Measurements from ENCODE around the gene SNAP23. TPM values are rescaled to one million over a fixed set of nuclear protein-coding genes. Genes with fewer than 3 reads are reported as not detected.

SNAP23 gene
- total RNA-seq, 2 experiments from 2014 or later: 45.5 to 77.5 TPM

DNA sequence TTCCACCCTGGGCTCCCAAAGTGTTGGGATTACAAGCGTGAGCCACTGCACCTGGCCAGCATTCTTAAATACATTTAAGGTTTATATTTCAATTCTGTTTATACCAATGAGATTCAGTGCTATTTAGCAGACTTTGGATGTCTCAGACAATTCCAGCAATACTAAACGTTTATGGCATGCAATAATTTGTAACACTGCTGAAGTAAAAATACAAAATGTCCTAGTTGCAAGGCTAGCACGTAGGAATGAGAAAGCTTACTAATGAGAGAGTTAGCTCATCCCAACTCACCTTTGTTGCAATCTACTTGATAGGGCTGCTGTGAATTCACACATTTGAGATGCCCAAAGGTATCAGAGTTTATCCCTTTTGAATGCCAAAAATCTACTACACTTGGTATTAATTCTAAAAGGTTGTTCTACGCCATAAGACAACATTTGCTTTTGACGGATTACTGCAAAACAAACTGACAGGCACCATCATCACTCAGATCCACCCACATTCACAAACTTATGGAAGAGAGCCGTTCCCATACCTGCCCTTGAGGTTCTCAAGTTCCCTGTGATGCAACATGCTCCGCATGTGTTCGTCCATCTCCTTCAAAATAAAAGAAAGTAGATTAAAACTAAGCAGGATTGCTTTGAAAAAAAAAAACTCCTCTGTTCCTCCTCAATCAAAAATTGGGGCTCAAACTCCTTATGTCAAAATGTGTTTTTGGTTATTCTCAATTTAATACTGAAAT, 29.7 kb upstream of the SNAP23 start:
- CTCF ChIA-PET: interaction anchor here (0.9 kb wide), 1 partner anchor 8 kb away, joined by 3 read pairs; no protein-coding TSS in a partner anchor
- Mint-ChIP-seq H3K4me1 (peaks cover 7% of the 10 kb centered on the region), H3K36me3 (ENCODE audit: low read depth) (peaks cover 21% of the 10 kb centered on the region)

DNA sequence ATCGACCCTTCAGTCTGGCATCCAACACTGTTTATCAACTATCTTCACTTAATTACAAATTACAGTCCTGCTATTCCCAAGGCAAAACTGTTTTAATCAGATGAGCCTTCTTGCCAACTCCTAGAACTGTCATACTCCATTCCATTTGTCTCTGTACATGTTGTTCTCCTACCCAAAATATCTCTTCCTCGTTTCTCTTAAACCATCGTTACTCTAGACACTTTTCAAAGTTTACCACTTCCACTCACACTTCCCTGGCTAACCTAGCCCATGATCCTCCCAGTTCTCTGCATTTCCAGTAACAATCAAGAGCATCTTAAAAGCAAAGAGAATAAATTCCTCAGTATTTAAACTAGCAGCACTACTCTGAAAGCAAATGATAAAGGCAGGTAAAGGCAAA, 24.4 kb upstream of the SNAP23 start:
- Mint-ChIP-seq H3K9me3 (ENCODE audit: low read depth) (no peaks in the 10 kb centered on the region), H3K27ac (no peak overlapping the region), H3K4me1 (peaks cover 4% of the 10 kb centered on the region), H3K4me3 (no peak overlapping the region), H3K27me3 (no peaks in the 10 kb centered on the region), H3K36me3 (ENCODE audit: low read depth) (peaks cover 10% of the 10 kb centered on the region)
- ChIA-PET POLR2A (no interaction called here), CTCF (interaction anchor here (1.2 to 1.4 kb wide), 4 partner anchors 12 to 86 kb away, joined by 3 to 5 read pairs (median 3); partner anchors contain the start of gene ZNF106)
- intact Hi-C loops (cut with DNase I, micrococcal nuclease): loop anchor here (5.0 to 10.0 kb wide), 3 partner anchors 196 to 386 kb away; partner anchors contain the start of genes GANC (in 2 of the 2) and TMEM87A (in 2 of the 2)
- DNase-seq: no peak
- ATAC-seq: no peak

More for the DNA sequence above, 29.7 kb upstream of the SNAP23 start:
- no peaks in the 10 kb centered on the region for H3K9me3 Mint-ChIP-seq (ENCODE audit: low read depth)
- no peak for DNase-seq
- H3K4me3 Mint-ChIP-seq: no peak overlapping the region
- ATAC-seq: no peak
- H3K27me3 Mint-ChIP-seq: no peaks in the 10 kb centered on the region
- intact Hi-C loops (cut with DNase I, micrococcal nuclease): no loop called here
- H3K27ac Mint-ChIP-seq: no peak overlapping the region
- POLR2A ChIA-PET: no interaction called here

DNA sequence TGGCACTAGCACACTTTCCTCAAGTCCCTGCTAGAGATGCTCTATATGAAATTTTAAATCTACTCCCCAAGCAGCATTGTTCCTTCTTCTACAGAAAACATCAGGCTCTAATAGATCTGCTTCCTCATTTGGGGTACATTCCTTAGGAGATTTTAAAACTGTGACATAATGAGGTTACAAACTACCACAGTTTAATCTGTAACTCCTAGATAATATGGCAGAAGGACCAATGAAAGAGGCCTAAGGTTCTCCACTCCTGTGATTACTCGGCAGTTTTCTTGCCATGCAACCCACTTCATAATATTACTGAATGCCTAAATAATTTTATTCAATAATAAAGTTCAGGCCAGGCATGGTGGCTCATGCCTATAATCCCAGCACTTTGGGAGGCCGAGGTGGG, 20.6 kb upstream of the SNAP23 start:
- CTCF ChIA-PET: interaction anchor here (0.6 to 1.0 kb wide), 4 partner anchors 13 to 1190 kb away, joined by 3 to 4 read pairs (median 3); no protein-coding TSS in a partner anchor
- DNase-seq (no peak), ATAC-seq (no peak)
- Mint-ChIP-seq H3K4me3 (no peak overlapping the region), H3K9me3 (ENCODE audit: low read depth) (no peaks in the 10 kb centered on the region), H3K4me1 (peaks cover 10% of the 10 kb centered on the region), H3K27me3 (no peaks in the 10 kb centered on the region), H3K36me3 (ENCODE audit: low read depth) (peaks cover 6% of the 10 kb centered on the region), H3K27ac (no peak overlapping the region)
- POLR2A ChIA-PET: no interaction called here
- intact Hi-C loops (cut with DNase I, micrococcal nuclease): loop anchor here (5.0 to 10.0 kb wide), 3 partner anchors 200 to 390 kb away; partner anchors contain the start of genes GANC (in 2 of the 2) and TMEM87A (in 2 of the 2)

DNA sequence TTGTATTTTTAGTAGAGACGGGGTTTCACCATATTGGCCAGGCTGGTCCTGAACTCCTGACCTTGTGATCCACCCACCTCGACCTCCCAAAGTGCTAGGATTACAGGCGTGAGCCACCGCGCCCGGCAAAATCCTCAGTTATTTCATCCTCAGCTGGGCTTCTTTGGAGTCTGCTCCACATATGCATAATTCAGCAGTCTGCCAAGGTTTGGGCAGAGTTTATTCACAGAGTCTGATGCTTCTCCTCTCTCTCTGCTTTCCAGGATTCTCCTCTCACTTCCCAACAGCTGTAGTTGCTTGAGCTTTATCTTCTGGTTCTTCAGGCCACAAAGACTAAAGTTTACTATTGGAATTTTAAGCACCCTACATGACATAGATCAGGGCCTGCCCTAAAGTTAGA, 12.7 kb upstream of the SNAP23 start:
- CTCF ChIA-PET: interaction anchor here (0.6 to 0.8 kb wide), 3 partner anchors 11 to 86 kb away, joined by 3 read pairs; no protein-coding TSS in a partner anchor
- Mint-ChIP-seq H3K27ac (no peak overlapping the region), H3K4me3 (no peak overlapping the region), H3K9me3 (ENCODE audit: low read depth) (peaks cover 2% of the 10 kb centered on the region), H3K4me1 (peaks cover 15% of the 10 kb centered on the region), H3K27me3 (no peaks in the 10 kb centered on the region), H3K36me3 (ENCODE audit: low read depth) (peaks cover 17% of the 10 kb centered on the region)
- ATAC-seq (no peak), DNase-seq (no peak)
- intact Hi-C loops (cut with DNase I, micrococcal nuclease): no loop called here
- POLR2A ChIA-PET: no interaction called here

DNA sequence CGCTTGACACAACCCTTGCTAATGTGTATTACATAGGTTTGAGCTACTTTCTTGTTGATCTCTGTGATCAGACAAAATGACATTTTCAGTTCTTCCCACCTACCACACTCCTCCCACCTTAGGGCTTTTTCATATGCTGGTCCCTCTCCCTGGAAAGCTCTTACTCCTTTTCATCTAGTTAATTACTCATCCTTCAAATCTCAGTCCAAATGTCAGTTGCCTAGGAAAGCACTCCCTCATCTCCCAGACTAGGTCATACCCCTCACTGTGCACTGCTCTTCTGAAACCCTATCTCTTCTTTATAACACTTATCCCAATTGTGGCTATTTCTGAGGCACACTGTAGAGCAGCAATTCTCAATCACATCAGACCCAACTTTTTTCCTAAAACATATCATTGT, 11.8 kb upstream of the SNAP23 start:
- ChIA-PET CTCF (interaction anchor here (1.0 kb wide), 1 partner anchor 7 kb away, joined by 3 read pairs; no protein-coding TSS in a partner anchor), POLR2A (no interaction called here)
- peaks cover 2% of the 10 kb centered on the region for H3K9me3 Mint-ChIP-seq (ENCODE audit: low read depth)
- no peaks in the 10 kb centered on the region for H3K27me3 Mint-ChIP-seq
- intact Hi-C loops (cut with DNase I, micrococcal nuclease): no loop called here
- peaks cover 18% of the 10 kb centered on the region for H3K36me3 Mint-ChIP-seq (ENCODE audit: low read depth)
- H3K27ac Mint-ChIP-seq: no peak overlapping the region
- H3K4me1 Mint-ChIP-seq: peaks cover 20% of the 10 kb centered on the region
- H3K4me3 Mint-ChIP-seq: no peak overlapping the region
- no peak for ATAC-seq
- DNase-seq: no peak

DNA sequence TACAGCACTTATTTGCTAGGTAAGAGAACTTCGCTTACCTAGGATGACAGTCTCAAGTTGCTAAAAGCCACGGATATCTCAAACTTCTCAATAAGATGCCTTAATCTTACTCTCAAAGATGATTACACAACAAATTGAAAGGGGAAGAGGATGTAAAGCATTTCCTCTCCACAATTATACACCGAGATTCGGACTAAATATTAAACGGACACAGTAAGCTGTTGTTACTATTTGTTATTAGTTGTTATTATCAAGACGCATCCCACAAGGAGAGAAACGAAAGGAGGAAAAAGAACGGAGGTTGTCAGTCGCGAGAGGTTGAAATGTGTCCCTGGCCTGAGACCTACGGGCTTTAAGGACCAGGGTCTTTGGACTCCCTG, 5.2 kb upstream of the SNAP23 start:
- intact Hi-C loops (cut with DNase I, micrococcal nuclease): loop anchor here (2.0 to 10.0 kb wide), 7 partner anchors 59 to 1085 kb away; partner anchors contain the start of genes CDAN1 (in 1 of the 2), HAUS2 (in 1 of the 2), LRRC57 (in 1 of the 2) and NDUFAF1 (in 1 of the 2)
- Mint-ChIP-seq H3K9me3 (ENCODE audit: low read depth) (no peaks in the 10 kb centered on the region), H3K27ac (peak overlapping the region; percentile 89), H3K4me3 (peak overlapping the region; percentile 81), H3K36me3 (ENCODE audit: low read depth) (peaks cover 6% of the 10 kb centered on the region), H3K27me3 (no peaks in the 10 kb centered on the region), H3K4me1 (peaks cover 42% of the 10 kb centered on the region)
- DNase-seq (no peak), ATAC-seq (no peak)
- POLR2A ChIA-PET: no interaction called here
- CTCF ChIA-PET: interaction anchor here (0.6 to 1.5 kb wide), 3 partner anchors 57 to 77 kb away, joined by 3 to 4 read pairs (median 3); no protein-coding TSS in a partner anchor

DNA sequence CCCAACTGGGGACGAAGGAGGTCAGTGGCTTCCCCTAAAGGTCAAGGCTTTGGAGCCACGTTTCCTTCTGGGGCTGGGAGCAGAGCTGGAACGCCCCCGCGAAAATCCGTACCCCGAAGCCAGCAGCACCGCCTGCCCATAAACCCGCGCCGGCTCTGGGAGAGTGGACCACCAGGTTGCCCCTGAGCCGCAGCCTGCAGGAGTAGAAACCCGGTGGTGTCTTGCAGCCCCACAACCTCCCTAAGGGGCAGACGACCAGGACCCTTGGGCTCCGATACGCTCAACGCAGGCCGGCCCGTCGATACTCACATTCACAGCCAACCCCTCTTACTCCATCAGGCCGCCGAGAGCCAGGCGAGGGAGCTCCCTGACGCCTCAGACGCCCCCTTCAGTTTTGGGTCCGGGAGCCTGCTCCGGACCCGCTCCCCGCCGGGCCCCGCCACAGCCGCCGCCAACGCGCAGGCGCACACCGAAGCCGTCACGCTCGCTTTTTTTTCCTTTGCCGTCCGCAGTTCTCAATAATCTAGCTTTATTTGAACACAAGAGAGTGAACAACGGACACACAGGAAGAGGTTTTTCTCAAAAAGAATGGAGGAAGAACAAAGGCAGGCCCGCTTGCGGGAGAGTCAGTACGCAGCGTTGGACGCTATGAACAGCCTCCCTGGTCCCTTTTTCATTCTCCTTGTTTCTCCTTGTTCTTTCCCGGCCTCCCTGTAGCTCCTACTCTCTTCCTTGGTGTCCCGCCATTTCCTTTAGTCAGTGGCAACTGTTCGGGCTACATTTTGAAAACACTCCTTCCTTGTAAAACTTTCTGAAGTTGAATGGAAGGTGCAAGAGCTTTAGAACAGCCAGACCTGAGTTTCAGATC, 4.5 kb upstream of the SNAP23 start, which contains the start of gene ZNF106:
ZNF106 (minus strand) TSS at position 471 of the 868 bp plus-strand sequence. CDS start 18,852 bp downstream, outside the sequence.
- CTCF ChIA-PET: interaction anchor here (0.5 to 1.5 kb wide), 6 partner anchors 12 to 158 kb away, joined by 3 to 5 read pairs (median 3); no protein-coding TSS in a partner anchor
- ATAC-seq (peak; percentile 50), DNase-seq (peak; percentile 90)
- H3K27ac Mint-ChIP-seq: peak within 1 kb of the TSS; percentile 89
- H3K4me1 Mint-ChIP-seq: peaks cover 47% of the 10 kb centered on the region
- intact Hi-C loops (cut with DNase I, micrococcal nuclease): loop anchor here (1.0 to 10.0 kb wide), 10 partner anchors 57 to 1086 kb away; partner anchors contain the start of genes HAUS2 (in 2 of the 2), LRRC57 (in 2 of the 2), CDAN1 (in 1 of the 2) and GANC (in 1 of the 2)
- H3K9me3 Mint-ChIP-seq (ENCODE audit: low read depth): no peaks in the 10 kb centered on the region
- peak within 1 kb of the TSS; percentile 81 for H3K4me3 Mint-ChIP-seq
- POLR2A ChIA-PET: interaction anchor here (0.6 to 1.0 kb wide), 3 partner anchors 9 to 360 kb away, joined by 3 to 6 read pairs (median 4); partner anchors contain the start of gene STARD9
- no peaks in the 10 kb centered on the region for H3K27me3 Mint-ChIP-seq
- H3K36me3 Mint-ChIP-seq (ENCODE audit: low read depth): peaks cover 9% of the 10 kb centered on the region

DNA sequence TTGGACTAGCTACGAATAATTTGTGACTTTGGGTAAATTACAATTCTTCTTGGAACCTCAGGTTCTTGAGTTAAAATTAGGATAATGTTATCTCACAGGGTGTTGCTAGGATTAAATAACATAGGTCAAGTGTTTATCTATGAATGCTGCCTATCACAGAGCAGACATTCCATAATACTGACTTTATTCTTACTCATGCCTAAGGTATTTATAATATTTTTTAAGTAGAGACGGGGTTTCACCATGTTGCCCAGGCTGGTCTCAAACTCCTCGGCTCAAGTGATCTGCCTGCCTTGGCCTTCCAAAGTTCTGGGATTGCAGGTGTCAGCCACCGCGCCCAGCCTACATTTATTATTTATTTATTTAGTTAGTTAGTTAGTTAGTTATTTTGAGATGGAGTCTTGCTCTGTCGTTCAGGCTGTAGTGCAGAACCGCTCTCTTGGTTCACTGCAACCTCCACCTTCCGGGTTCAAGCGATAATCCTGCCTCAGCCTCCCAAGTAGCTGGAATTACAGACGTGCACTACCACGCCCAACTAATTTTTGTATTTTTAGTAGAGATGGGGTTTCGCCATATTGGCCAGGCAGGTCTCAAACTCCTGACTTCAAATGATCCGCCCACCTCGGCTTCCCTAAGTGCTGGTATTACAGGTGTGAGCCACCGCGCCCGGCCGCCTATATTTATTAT, 3.8 kb upstream of the SNAP23 start:
- H3K4me1 Mint-ChIP-seq: peaks cover 55% of the 10 kb centered on the region
- ChIA-PET CTCF (interaction anchor here (0.5 to 1.3 kb wide), 4 partner anchors 11 to 157 kb away, joined by 3 to 5 read pairs (median 4); no protein-coding TSS in a partner anchor), POLR2A (interaction anchor here (0.6 to 1.0 kb wide), 2 partner anchors 84 to 361 kb away, joined by 3 to 6 read pairs; partner anchors contain the start of gene STARD9)

DNA sequence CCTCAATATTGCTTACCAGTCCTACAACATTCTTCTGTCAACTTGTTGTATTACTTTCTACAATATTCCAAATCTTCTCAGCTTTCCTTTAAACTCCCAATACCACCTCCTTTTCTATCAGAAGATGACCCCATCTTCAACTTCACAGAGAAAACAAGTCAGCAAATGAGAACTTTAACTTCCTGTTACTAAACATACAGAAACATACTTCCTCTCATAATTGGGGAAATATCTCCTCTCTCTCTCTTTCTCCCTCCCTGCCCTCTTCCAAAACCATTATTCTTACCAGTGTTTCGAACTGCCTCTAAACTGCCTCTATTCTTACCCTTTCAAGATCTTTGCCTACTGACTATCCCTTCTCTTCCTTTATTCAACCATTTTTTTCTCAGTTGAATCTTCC, 1.8 kb upstream of the SNAP23 start:
- peak overlapping the region; percentile 59 for H3K27ac Mint-ChIP-seq
- peaks cover 7% of the 10 kb centered on the region for H3K36me3 Mint-ChIP-seq (ENCODE audit: low read depth)
- no peak for DNase-seq

More for the DNA sequence above, 3.8 kb upstream of the SNAP23 start:
- DNase-seq: no peak
- Mint-ChIP-seq H3K27ac (peak overlapping the region; percentile 89), H3K9me3 (ENCODE audit: low read depth) (no peaks in the 10 kb centered on the region), H3K4me3 (peak overlapping the region; percentile 81), H3K36me3 (ENCODE audit: low read depth) (peaks cover 10% of the 10 kb centered on the region), H3K27me3 (no peaks in the 10 kb centered on the region)
- no peak for ATAC-seq
- intact Hi-C loops (cut with DNase I, micrococcal nuclease): loop anchor here (1.0 to 10.0 kb wide), 10 partner anchors 57 to 1087 kb away; partner anchors contain the start of genes HAUS2 (in 2 of the 2), LRRC57 (in 2 of the 2), CDAN1 (in 1 of the 2) and GANC (in 1 of the 2)

DNA sequence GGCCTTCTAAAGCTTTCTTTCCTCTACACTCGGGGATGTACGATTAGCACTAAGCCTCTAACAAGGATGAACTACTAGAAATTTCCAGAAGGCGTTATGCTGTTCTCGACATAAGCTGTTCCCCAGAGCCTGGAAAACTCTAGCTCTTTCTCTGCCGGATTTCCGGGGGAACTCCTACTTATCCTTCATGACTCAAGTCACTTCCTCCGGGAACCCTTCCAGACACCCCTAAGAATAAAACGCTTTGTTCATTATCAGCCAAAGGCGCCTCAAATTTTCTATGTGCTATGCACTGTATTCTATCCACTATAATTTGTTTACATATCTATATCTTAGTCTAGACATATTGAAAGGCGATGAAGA, 455 bp upstream of the SNAP23 start:
- Mint-ChIP-seq H3K9me3 (ENCODE audit: low read depth) (no peaks in the 10 kb centered on the region), H3K27me3 (no peaks in the 10 kb centered on the region), H3K4me3 (peak overlapping the region; percentile 96), H3K4me1 (peaks cover 61% of the 10 kb centered on the region), H3K36me3 (ENCODE audit: low read depth) (peaks cover 5% of the 10 kb centered on the region), H3K27ac (peak overlapping the region; percentile 97)
- ChIA-PET POLR2A (no interaction called here), CTCF (interaction anchor here (0.6 to 1.0 kb wide), 4 partner anchors 9 to 431 kb away, joined by 3 read pairs; no protein-coding TSS in a partner anchor)
- ATAC-seq (no peak), DNase-seq (no peak)
- intact Hi-C loops (cut with DNase I, micrococcal nuclease): loop anchor here in 1 of 2 experiments (1.0 to 10.0 kb wide), 8 partner anchors 53 to 1090 kb away; partner anchors contain the start of genes EHD4, GANC, HAUS2 and LRRC57

More for the DNA sequence above, 1.8 kb upstream of the SNAP23 start:
- Mint-ChIP-seq H3K4me1 (peaks cover 61% of the 10 kb centered on the region), H3K4me3 (peak overlapping the region; percentile 2), H3K27me3 (no peaks in the 10 kb centered on the region), H3K9me3 (ENCODE audit: low read depth) (no peaks in the 10 kb centered on the region)
- ChIA-PET POLR2A (no interaction called here), CTCF (interaction anchor here (0.6 kb wide), 1 partner anchor 8 kb away, joined by 3 read pairs; no protein-coding TSS in a partner anchor)
- intact Hi-C loops (cut with DNase I, micrococcal nuclease): loop anchor here in 1 of 2 experiments (2.0 to 10.0 kb wide), 5 partner anchors 159 to 1089 kb away; partner anchors contain the start of genes EHD4, NDUFAF1 and TTBK2
- no peak for ATAC-seq
